ENCODE data around the gene KRT75.
"Not testable (repeated sequence)": the region's sequence is repeated elsewhere in the genome, so short reads cannot be mapped to it uniquely, and the experiment has no call there.

GRCh38 chr12:52410589-52411248 lies 23.5 kb downstream of the KRT75 start:
- TF ChIP-seq POLR2AphosphoS5 (IDR thresholded peaks at IDR 0.05; ENCODE audit: low read depth, low read length); POLR2A (IDR thresholded peaks at IDR 0.05; ENCODE audit: low read depth, low read length); TAF1 (IDR thresholded peaks at IDR 0.05; ENCODE audit: borderline replicate concordance, low read depth, low read length): not testable (repeated sequence)

Measured in GM12892 (cell line).